ENCODE data around the gene KLC4.

KLC4 gene

GRCh38 chr6:43054206-43054943 lies 5.1 kb upstream of the KLC4 start:
- peak overlapping the region; percentile 13 for H3K27ac ChIP-seq (ENCODE audit: low read length)
- H3K27me3 ChIP-seq (ENCODE audit: control insufficient read depth, insufficient read depth, low read length): no peaks in the 10 kb centered on the region
- peaks cover 9% of the 10 kb centered on the region for H3K36me3 ChIP-seq (ENCODE audit: control insufficient read depth, low read depth, low read length)
- peaks cover 12% of the 10 kb centered on the region for H3K4me1 ChIP-seq (ENCODE audit: control insufficient read depth, low read depth, low read length)
- H3K9ac ChIP-seq (ENCODE audit: low read length): no peak overlapping the region
- H3K9me3 ChIP-seq (ENCODE audit: control insufficient read depth, low read depth, low read length): no peaks in the 10 kb centered on the region
- peak overlapping the region; percentile 79 for H3K4me3 ChIP-seq (ENCODE audit: low read length)

DNA sequence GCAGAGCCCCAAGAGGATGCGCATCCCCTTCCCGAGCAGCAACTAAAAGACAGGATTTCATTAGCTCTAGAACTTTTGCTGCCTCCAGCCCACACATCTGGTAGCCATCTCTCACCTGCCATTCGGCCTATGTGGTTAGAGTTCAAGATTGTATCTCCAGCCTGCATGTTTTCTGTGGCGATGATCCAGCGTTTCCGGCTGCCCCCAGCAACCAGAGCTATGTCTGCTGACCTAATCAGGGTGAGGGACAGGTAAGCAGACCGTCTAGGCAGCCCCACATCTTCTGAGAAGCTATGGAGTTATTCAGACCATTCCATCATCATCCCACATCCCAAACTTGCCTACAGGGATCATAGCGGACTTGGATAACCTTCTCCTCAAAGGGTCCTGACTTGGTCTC lies 3.5 kb upstream of the KLC4 start:
- no peaks in the 10 kb centered on the region for H3K27me3 ChIP-seq (ENCODE audit: control insufficient read depth, insufficient read depth, low read length)
- peaks cover 15% of the 10 kb centered on the region for H3K4me1 ChIP-seq (ENCODE audit: control insufficient read depth, low read depth, low read length)
- peaks cover 7% of the 10 kb centered on the region for H3K36me3 ChIP-seq (ENCODE audit: control insufficient read depth, low read depth, low read length)
- no peak overlapping the region for H3K9ac ChIP-seq (ENCODE audit: low read length)
- H3K9me3 ChIP-seq (ENCODE audit: control insufficient read depth, low read depth, low read length): no peaks in the 10 kb centered on the region
- H3K27ac ChIP-seq (ENCODE audit: low read length): no peak overlapping the region
- H3K4me3 ChIP-seq (ENCODE audit: low read length): no peak overlapping the region

DNA sequence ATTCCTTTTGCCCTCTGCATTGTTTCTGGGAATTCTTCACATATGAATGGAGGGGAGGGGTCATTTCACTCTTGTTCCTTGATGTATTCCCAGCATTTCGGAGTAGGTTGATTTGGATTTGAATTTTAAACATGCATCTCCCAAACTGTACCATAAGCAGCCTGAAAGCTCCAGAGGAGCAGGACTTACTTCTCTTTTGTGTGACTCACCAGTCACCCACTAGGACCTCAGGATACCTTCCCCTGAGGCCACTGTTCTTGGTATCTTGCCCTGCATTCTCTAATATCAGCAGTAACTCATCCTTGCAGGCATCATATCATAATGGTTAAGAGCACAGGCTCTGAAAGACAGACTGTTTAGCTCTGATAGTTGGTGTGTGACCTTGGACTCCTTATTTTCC lies 900 bp upstream of the KLC4 start:
- Histone ChIP-seq H3K9ac (ENCODE audit: low read length) (peak overlapping the region; percentile 83), H3K4me1 (ENCODE audit: control insufficient read depth, low read depth, low read length) (peaks cover 12% of the 10 kb centered on the region), H3K27ac (ENCODE audit: low read length) (peak overlapping the region; percentile 70), H3K9me3 (ENCODE audit: control insufficient read depth, low read depth, low read length) (no peaks in the 10 kb centered on the region), H3K36me3 (ENCODE audit: control insufficient read depth, low read depth, low read length) (peaks cover 7% of the 10 kb centered on the region), H3K27me3 (ENCODE audit: control insufficient read depth, insufficient read depth, low read length) (no peaks in the 10 kb centered on the region), H3K4me3 (ENCODE audit: low read length) (peak overlapping the region; percentile 87)

DNA sequence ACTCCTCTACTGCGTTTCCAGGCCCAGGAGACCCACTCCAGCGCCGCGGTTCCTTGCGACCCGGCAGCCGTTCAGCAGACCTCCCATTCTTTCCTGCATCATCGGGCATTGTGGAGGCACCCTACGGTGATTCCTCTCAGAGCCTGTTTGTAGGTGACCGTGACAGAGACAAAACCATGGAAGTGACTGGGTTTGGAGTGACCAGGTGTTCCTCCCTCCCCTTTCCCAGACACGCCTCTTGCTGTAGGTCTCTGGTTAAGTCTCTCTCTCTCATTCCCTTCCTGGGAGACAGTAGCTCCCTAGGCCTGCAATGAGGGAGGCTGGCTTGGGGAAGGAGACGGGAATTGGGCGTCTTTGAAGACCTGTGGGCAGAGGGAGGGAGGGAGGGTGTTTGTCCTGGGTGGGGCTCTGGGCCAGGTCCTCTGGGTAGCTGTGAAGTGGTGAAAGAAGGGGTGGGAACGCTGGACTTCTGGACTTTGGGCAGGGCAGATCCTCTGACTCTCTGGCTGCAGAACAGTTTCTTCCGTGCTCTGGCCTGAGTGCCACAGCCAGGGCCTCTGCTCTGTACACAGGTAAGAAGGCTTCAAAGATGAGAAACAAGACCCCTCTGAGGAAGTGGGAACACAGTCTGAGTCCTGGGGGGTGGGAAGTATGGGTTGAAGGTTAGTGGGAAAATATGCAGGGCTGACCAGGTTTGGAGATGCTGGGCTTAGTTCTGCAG lies 763 bp downstream of the KLC4 start:
- Histone ChIP-seq H3K27ac (ENCODE audit: low read length) (peak overlapping the region; percentile 60), H3K36me3 (ENCODE audit: control insufficient read depth, low read depth, low read length) (peaks cover 7% of the 10 kb centered on the region), H3K27me3 (ENCODE audit: control insufficient read depth, insufficient read depth, low read length) (no peaks in the 10 kb centered on the region), H3K9me3 (ENCODE audit: control insufficient read depth, low read depth, low read length) (no peaks in the 10 kb centered on the region), H3K4me3 (ENCODE audit: low read length) (peak overlapping the region; percentile 87), H3K9ac (ENCODE audit: low read length) (peak overlapping the region; percentile 83), H3K4me1 (ENCODE audit: control insufficient read depth, low read depth, low read length) (peaks cover 7% of the 10 kb centered on the region)

DNA sequence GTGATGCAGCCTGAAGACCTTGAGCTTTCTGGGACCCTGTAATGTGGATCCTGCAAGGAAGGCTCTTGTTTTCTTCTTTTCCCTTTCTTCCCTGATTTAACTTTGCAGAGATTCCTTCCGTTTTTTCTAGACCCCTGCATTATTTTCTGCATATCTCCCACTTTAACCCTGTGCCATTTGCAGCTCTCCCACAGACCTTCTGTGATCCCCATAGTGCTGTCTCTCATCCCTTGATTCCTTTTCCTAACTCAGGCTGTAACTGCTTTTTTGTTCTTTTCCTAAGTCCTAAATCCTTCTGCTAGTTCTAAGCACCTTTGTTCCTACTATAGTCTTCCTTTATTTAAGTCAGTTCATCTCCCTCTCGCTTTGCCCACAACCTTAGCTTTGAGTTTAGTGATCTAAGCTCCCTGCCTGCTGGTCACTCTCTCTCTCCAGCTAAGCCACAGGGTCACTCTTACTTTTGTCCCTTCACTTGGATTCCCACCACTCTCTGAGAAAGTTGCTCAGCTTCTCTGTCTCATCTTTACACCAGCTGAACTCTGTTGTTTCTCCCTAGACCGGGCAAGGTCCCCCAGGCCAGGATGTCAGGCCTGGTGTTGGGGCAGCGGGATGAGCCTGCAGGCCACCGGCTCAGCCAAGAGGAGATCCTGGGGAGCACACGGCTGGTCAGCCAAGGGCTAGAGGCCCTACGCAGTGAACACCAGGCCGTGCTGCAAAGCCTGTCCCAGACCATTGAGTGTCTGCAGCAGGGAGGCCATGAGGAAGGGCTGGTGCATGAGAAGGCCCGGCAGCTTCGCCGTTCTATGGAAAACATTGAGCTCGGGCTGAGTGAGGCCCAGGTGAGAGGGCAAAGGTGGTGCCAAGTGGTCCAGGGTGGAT lies 1.6 kb downstream of the KLC4 start:
- Histone ChIP-seq H3K4me3 (ENCODE audit: low read length) (peak overlapping the region; percentile 87), H3K36me3 (ENCODE audit: control insufficient read depth, low read depth, low read length) (peaks cover 4% of the 10 kb centered on the region), H3K27ac (ENCODE audit: low read length) (no peak overlapping the region), H3K9ac (ENCODE audit: low read length) (no peak overlapping the region), H3K4me1 (ENCODE audit: control insufficient read depth, low read depth, low read length) (peaks cover 7% of the 10 kb centered on the region), H3K27me3 (ENCODE audit: control insufficient read depth, insufficient read depth, low read length) (no peaks in the 10 kb centered on the region), H3K9me3 (ENCODE audit: control insufficient read depth, low read depth, low read length) (no peaks in the 10 kb centered on the region)

GRCh38 chr6:43061861-43062260 lies 2.4 kb downstream of the KLC4 start:
- H3K27me3 ChIP-seq (ENCODE audit: control insufficient read depth, insufficient read depth, low read length): no peaks in the 10 kb centered on the region
- no peaks in the 10 kb centered on the region for H3K36me3 ChIP-seq (ENCODE audit: control insufficient read depth, low read depth, low read length)

GRCh38 chr6:43062818-43063217 lies 3.4 kb downstream of the KLC4 start:
- Histone ChIP-seq H3K36me3 (ENCODE audit: control insufficient read depth, low read depth, low read length) (no peaks in the 10 kb centered on the region), H3K4me1 (ENCODE audit: control insufficient read depth, low read depth, low read length) (peaks cover 7% of the 10 kb centered on the region), H3K4me3 (ENCODE audit: low read length) (no peak overlapping the region), H3K27ac (ENCODE audit: low read length) (no peak overlapping the region), H3K9ac (ENCODE audit: low read length) (no peak overlapping the region), H3K9me3 (ENCODE audit: control insufficient read depth, low read depth, low read length) (no peaks in the 10 kb centered on the region), H3K27me3 (ENCODE audit: control insufficient read depth, insufficient read depth, low read length) (no peaks in the 10 kb centered on the region)

More at GRCh38 chr6:43061861-43062260, 2.4 kb downstream of the KLC4 start:
- Histone ChIP-seq H3K4me3 (ENCODE audit: low read length) (no peak overlapping the region), H3K9me3 (ENCODE audit: control insufficient read depth, low read depth, low read length) (no peaks in the 10 kb centered on the region), H3K27ac (ENCODE audit: low read length) (no peak overlapping the region), H3K9ac (ENCODE audit: low read length) (no peak overlapping the region), H3K4me1 (ENCODE audit: control insufficient read depth, low read depth, low read length) (peaks cover 7% of the 10 kb centered on the region)

GRCh38 chr6:43070028-43070632 lies 10.7 kb downstream of the KLC4 start:
- Histone ChIP-seq H3K36me3 (ENCODE audit: control insufficient read depth, low read depth, low read length) (no peaks in the 10 kb centered on the region), H3K27ac (ENCODE audit: low read length) (no peak overlapping the region), H3K27me3 (ENCODE audit: control insufficient read depth, insufficient read depth, low read length) (no peaks in the 10 kb centered on the region), H3K4me1 (ENCODE audit: control insufficient read depth, low read depth, low read length) (peaks cover 8% of the 10 kb centered on the region), H3K9ac (ENCODE audit: low read length) (no peak overlapping the region), H3K4me3 (ENCODE audit: low read length) (no peak overlapping the region), H3K9me3 (ENCODE audit: control insufficient read depth, low read depth, low read length) (no peaks in the 10 kb centered on the region)

- Histone ChIP-seq H3K4me1 (ENCODE audit: control insufficient read depth, low read depth, low read length) (peaks cover 32% of the 10 kb centered on the region), H3K27me3 (ENCODE audit: control insufficient read depth, insufficient read depth, low read length) (no peaks in the 10 kb centered on the region), H3K4me3 (ENCODE audit: low read length) (peak overlapping the region; percentile 56), H3K9ac (ENCODE audit: low read length) (no peak overlapping the region), H3K27ac (ENCODE audit: low read length) (peak overlapping the region; percentile 10), H3K9me3 (ENCODE audit: control insufficient read depth, low read depth, low read length) (no peaks in the 10 kb centered on the region), H3K36me3 (ENCODE audit: control insufficient read depth, low read depth, low read length) (no peaks in the 10 kb centered on the region)
Measured at GRCh38 chr6:43074847-43075669, 15.6 kb downstream of the KLC4 start.

DNA sequence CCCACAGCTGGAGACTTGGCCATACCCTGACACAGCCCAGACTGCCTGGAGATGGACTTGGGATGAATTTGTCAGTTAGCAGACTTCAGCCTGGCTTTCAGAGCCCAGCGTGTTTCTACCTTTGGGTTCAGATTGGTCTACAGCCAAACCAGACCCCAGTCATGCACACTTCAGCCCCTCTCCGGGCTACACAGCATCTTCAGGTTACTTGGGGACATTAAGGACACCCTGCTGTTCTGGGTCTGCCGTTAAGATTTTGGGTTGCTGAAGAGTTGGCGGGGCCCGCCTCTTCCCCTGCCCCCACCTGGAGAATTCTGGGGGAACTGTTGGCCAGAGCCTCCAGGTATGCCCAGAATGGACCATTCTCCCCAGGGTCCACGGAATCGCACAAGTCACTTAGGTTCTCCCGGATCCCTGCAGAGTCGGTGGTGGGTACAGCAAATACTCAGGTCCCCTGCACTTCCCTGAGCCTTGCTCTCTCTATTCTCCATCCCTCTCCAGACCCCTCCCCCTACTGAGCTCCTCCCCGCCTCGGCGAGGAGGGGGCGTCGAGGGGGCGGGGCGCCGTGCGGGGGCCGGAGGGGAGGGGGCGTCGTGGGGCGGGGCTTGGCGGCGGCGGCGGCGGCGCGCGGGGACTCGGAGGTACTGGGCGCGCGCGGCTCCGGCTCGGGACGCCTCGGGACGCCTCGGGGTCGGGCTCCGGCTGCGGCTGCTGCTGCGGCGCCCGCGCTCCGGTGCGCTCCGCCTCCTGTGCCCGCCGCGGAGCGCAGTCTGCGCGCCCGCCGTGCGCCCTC lies 16.4 kb downstream of the KLC4 start, which contains the start of gene PTK7:
Gene PTK7 (plus strand): TSS at position 645 of the 794 bp plus-strand sequence. CDS start 175 bp downstream, outside the sequence.
- Histone ChIP-seq H3K27ac (ENCODE audit: low read length) (peak within 1 kb of the TSS; percentile 59), H3K9me3 (ENCODE audit: control insufficient read depth, low read depth, low read length) (no peaks in the 10 kb centered on the region), H3K4me3 (ENCODE audit: low read length) (peak within 1 kb of the TSS; percentile 97), H3K4me1 (ENCODE audit: control insufficient read depth, low read depth, low read length) (peaks cover 32% of the 10 kb centered on the region), H3K9ac (ENCODE audit: low read length) (peak within 1 kb of the TSS; percentile 88), H3K27me3 (ENCODE audit: control insufficient read depth, insufficient read depth, low read length) (no peaks in the 10 kb centered on the region), H3K36me3 (ENCODE audit: control insufficient read depth, low read depth, low read length) (no peaks in the 10 kb centered on the region)
